ENCODE results near the gene AGBL1.

The AGBL1 gene

DNA sequence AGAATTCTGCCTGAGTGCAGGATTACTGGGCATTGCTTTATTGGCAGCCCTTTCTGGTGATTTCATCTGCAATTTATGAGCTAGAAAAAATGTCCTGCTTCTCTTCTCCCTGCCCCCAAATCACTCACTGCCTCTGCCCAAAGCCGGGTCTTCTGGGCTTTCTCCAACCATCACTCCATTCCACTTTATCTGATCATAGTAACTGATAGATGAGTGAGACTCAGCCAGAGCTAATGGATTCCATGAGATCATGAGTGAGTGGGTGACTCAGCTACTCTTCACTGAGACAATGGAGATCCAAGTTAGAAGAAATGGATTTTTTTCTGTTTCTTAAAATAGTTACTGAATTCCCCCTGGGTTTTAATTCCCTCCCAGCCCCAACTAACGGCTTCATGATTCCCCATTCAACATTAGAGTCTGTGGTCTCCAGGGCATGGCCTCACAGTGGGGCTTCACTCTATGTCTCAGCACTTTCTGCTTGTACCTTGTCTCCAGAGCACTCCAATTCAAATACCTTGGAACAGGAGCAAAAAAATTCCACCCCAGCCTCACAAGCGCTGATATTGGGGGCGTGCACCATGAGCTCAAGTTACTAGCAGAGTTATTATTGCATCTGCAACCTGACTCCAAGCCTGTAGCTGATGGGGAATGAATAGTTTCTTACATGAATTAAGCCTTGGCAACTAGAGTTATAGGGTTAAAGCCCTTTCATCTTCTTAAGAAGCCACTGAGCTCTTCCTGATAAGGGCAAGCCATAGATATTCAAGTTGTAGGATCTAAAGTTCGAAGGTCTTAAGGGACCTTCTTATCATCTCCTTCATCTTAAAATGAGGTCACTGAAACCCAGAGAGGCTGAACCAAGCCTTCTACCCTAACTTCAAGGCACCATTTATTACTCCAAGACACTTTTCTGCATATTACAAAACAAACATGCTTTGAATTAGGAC lies 85.9 kb downstream of the AGBL1 start:
- FAIRE-seq, result no peak

DNA sequence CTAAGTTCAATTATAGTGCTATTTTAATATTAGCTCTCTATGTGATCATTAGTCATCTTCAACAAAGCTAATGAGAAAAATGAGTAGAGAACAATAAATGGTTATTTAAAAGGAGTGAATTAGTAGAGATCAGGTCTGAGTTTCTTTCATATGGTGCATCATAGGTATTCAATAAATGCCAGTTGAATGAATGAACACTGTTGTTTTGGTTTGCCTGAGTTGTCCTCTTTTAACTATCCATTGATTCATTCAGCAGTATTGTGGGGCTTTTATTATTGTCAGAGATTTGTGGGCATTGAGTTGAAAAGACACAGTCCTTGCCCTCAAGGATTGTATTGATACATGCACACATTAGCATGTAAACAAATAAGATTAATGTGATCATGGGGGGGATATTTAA lies 88.2 kb downstream of the AGBL1 start:
- no peak for FAIRE-seq

DNA sequence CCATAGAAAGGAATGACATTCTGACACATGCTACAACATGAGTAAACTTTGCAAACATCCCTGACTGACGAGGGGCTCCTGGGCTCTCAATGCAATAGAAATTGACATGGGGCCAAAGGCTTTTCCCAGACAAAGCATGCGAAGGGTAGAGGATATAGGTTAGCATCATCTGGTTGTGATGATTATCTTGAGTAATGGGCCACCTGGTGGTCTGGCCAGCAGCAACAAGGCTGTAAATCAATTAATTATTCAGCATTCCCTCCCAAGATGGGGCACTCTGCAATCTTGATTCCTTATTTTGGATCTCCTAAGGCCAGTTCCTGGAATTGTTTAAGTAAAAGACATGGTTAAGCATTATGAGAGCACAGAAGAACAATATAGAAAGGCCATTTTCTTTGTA lies 99.2 kb downstream of the AGBL1 start:
- FAIRE-seq, result no peak

DNA sequence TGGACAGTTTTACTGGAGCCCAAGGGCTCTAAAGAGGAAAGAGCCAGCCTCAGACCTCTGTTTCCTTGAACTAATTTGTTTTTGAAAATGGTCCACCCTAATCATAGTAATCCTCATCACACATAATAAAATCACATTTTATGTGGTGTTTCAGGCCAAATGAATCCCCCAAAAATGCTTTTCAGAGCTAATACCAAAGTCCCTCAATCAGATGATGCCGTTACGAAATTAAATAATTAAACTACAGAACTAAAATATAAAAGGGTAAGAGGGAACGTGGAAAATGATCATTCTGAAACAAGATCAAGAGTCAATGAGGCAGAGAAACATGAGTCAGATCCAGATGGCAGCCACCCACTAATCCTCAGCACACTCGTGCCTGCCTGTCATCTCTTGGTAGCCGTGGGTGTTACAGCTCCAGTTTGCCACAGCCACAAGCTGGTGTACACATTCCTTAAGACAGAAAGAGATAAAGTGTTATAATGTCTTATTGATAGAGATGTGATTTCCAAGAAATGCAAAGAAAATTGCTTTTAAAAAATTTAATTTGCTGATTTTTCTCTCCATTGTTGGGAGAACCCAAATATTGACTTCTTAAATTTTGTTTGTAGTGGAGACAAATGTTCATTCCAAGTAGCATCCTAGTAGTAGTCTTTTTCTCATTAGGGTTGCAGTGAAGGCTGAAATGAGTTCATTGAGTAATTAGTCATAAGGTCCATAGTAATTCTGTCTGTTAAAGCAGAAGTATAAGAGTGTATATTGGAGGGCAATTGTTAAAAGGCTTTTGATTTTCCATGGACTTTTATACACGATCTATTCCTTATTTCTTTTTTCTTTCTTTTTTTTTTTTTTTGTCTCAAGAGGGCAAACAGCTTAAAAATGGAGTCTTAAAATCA lies 104.2 kb downstream of the AGBL1 start:
- no peak for FAIRE-seq

DNA sequence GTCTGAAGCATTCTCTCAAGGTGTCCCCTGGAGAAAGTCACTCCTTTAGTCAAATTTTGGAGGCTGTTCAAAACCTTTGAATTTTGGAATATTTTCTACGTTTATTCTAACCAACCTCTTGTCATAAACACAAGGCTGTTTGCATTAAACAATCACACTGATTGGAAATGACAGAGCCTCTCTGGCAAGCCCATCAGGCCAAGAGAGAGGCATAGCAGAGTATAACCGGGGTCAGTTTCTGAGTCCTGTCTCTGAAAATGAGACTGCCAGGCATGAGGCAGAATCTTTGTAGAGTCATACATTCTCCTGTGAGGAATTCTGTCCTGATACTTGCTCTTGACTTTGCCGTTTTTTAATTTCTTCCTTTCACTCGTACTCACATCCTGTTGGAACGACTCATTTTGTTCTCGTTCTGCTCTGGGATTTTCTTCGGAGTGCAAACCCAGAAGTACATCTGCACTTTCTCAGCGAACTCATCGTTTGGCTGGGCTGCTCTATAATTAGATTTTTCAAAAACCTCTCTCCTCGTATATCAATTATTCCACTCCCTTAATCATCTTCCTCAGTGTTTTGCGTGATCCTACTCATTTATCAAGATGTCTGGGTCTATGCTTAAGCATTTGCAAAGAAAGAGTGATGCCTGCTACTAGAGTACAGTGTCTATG lies 114.2 kb downstream of the AGBL1 start:
- FAIRE-seq, result no peak

DNA sequence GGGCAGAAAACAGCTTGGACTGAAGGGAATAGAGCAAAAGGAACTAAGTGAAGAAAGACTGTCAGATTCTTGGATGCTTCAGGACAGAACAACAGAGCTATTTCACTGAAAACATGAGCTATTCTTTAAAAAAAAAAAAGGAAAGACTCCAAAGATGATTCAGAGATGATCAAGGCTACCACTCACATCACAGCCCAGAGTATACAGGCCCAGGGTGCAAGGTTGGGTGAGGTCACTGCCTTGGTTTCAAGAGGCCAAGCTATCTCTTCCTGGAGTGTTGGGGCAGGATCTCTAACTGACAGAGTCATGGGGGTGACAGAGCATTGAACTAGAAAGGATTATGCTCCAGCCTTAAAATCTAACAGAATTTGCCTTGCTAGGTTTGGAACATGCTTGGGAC lies 118.1 kb downstream of the AGBL1 start:
- FAIRE-seq, result no peak

DNA sequence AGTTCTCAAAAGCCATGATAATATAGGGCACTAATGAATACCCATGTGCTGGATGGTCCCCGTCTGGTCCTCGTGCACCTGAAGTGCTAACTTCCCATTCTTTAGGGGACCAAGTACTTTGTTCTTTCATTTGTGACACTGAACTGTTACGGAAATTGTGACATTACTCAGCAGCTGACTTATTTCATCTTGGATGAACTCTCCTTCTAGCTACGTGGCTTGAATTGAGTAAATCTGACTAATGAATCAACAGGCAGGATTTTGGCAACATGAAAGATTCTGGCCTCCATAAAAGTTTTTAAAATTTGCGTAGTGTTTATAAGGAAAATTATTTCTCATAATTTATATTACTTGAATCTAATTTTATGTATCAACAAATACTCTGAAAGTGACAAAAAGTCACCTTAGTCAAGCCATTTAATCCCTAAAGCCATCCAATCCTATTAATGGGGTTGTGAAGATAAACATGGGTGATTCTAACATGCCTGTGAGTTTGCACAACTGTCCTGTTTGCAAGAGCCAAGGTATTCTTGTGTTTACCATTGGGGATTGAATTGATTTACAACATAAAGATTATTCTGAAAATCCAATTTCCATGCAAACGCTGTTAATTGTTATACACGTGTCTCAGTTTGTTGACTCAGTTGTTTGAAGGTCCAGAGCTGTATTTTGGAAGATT lies 119.9 kb downstream of the AGBL1 start:
- FAIRE-seq, result no peak

DNA sequence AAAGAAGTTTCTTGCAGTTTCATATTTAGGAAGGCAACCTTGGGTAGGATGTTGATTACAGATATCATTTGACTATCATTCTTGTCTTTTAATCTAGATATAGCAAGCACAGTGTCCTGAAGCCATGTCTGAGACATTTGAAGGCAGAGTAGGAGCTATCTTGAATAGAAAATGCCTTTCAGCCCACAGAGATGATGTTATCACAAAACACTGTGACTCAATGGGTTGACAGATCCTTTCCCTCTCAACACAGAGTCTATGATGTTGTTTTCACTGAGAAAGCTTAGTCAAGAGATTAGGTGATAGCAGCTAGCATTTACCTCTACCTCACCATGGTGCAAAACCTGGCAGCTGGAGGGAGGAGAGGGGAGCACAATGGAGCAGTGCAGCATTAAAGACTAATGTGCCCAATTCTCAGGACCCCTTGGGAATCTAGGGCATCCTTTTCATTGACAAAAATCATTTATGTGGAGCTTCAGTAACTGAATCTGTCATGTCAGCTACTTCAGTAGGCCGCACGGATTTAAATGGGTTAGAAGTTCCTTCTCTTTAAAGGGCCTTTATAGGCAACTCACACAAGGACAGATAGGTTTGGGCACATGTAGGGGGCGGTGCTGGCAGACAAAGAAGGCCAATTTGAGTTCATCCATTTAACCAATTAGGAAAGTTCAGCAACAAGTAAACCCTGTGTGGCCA lies 121.8 kb downstream of the AGBL1 start:
- no peak for FAIRE-seq

DNA sequence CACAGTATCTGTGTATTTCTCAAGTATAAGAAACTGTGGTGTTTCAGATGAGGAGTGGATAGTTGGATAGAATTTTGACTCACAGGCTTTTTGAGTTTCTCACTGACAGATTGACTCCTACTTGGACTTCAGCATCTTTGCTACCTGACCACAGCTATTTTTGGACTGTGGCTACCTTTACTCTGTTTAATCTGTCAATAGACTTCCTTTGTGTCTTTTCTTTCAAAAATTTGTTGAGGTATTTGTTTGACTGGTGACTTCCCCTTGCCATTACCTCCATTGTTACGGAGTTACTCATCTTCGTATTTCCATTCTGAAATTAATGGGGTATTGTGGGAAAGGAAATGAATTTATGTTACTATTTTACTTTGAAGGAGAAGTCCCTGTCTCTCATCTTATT lies 123.8 kb downstream of the AGBL1 start:
- no peak for FAIRE-seq

DNA sequence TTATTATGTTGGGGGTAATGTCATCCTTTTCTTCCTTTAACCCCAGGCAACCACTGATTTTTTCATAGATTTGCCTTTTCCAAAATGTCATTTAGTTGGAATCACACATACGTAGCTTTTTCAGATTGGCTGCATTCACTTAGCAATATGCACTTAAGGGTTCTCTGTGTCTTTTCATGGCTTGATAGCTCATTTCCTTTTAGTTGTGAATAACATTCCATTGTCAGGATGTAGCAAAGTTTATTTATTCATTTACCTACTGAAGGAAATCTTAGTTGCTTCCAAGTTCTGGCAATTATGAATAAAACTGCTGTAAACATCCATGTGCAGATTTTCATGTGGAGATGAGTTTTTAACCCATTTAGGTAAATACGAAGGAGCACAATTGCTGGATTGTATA lies 125.4 kb downstream of the AGBL1 start:
- FAIRE-seq, result no peak

DNA sequence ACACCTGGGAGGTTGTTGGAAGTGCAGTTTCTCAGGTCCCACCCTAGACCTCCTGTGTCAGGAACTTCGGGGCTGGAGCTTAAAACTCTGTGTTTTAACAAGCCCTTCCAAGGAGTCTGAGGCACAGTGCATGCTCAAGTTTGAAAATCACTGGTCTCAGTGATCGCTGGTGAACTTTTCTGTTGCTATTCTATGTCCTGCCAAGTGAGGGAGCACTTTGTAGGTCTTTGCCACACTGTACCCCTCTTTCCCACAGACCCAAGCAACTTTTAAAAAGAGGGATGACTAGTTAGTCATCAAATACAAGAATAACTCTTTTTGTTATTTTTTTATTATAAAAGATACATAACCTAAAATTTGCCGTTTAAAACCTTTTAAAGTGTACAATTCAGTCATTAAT lies 133.7 kb downstream of the AGBL1 start:
- no peak for FAIRE-seq

DNA sequence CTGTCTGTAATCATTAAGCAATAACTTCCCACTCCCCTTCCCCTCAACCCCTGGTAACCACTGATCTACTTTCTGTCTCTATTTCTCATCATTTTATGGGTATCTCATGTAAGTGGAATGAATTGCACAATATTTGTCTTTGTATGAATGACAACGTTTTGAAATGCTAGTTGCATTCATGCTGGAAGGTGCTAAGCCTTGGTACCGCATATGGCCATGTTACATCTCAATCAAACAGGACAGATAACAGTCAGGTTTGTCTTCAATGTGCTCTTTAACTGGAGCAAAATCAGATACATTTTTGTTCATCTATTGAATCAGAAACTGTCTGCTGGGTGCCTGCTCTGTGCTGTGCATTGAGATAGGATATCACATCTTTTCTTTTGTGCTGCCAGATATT lies 134.2 kb downstream of the AGBL1 start:
- FAIRE-seq, result no peak

DNA sequence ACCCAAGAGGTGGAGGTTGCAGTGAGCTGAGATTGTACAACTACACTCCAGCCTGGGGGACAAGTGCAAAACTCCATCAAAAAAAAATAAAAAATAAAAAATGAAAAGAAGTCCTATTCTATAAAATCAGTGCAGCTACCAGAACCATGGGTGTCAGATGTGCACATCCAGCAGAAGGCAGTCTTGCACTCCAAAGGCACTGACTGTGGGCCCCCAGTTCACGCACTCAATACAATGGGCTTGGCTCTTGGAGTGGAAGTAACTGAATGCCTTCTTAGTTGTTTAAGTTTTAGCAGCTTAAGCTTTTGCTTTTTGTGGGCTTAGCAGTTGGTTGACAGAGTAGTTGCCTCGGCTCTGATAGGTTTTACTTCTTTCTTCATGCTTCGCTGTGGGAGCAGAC lies 141.4 kb downstream of the AGBL1 start:
- no peak for FAIRE-seq

DNA sequence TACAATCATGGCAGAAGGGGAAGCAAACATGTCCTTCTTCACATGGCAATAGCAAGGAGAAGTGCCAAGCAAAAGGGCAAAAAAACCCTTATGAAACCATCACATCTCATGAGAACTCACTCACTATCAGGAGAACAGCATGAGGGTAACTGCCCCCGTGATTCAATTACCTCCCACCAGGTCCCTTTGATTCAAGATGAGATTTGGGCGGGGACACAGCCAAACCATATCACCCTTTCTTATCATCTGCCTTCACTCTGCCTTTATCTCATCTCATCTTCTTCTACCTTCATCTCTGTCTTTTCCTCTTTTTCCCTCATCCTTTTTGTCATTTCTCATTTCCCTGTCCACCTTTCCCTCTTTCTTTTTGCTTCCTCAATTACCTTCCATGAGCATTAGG lies 149.6 kb downstream of the AGBL1 start:
- no peak for FAIRE-seq

DNA sequence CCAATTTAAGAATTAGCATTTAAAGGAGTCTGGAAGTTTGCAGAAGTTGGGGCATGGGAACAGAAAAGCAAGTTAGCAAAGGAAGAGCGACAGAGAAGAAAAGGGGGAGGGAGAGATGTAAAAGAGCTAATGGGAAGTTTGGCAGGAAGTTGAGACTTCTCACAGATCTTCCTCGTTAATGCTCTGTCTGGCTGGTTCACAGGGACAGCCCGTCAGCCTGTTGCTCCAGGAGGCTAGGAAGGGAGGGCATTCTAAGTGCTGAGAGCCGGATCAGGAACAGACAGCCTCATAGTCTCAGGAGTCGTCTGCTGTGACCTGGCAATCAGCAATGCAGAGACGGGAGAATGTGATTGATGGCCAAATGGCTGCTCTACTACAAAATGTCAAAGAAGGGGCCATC lies 150.3 kb downstream of the AGBL1 start:
- no peak for FAIRE-seq

DNA sequence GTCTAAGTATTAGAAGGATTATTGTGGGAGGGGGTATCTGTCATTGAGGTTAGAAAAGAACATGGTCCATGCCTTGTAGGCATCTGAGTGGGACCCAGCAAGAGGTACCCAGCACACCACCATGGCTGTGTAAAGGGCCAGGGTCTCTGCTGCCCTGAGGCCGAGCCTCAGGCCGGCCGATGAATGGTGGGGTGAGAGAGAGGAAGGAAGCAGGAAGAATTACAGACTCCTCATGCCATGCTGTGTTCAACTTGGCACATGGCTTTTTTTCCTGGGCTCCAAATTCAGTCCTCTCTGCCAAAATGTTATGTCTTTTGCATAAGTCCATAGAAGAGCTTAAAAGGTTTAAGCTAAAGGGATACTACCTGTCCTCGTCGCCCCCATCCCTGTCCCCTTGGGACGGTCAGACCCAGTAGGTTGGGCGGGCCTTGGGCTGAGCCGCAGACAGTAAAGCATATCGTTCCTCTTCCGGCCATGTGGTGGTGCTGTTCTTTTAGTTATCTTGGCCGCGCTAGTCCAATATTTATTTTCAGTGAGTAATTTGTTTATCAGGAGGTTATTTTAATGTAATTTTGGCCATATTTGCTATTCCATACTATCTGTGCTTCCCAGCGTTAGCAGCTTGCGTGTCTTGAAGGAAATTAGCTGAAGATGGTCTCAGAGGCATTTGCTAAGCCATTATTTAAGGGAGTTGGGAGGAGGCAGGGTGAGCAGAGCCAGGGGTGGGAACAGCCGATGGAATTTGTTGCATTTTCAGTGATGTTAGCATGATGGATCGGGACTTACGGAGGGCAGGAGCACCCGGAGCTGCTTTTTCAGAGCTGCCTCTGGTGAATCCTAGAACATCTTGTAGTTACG lies 152.4 kb downstream of the AGBL1 start:
- no peak for FAIRE-seq

DNA sequence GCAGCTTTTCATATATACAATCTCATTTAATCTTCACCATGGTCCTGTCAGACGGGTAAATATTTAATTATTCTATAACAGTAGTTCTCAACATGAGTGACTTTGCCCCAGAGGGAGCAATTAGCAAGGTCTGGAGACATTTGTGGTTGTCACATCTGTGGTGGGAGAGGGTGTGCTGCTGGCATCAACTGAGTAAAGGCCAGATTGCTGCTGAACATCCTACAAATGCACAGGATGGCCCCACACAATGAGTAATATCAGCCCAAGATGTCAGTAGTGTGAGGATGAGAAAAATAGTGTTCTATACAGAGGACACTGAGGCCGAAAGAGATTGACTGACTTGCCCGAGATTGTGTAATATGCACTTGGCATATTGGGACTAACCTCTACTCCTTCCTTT lies 156.0 kb downstream of the AGBL1 start:
- FAIRE-seq, result no peak

DNA sequence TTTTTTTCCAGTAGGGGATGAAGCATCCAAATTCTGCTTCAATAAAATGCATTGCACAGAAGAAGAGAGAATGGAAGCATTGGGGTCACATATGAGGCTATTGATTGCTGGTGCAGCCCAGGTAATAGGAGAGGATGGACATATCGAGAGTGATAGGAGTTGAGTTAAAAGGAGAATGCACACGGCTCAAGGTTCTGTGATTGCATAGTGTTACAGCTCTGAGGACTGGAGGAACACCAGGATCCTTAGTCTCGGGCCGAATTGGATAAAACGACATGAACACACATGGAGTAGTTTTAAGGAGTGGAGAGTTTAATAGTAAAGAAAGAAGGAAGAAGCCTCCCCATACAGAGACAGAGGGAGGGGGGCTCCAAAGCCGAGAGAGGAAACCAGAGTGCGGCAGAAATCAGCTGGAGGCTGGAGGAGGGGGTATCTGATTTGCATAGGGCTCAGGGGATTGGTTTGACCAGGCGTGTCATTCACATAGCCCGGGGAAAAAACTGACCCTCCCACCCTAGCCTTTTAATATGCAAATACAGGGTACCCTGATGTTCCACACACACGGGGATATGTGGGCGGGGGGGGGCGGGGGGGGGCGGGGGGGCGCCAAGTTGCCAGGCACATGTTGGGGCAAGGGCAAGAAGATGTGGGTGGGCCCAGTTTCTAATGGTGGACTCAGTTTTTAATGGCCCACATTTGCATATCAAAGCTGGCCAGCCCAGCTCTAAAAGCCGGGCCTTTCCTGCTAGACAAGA lies 156.9 kb downstream of the AGBL1 start:
- FAIRE-seq, result no peak

DNA sequence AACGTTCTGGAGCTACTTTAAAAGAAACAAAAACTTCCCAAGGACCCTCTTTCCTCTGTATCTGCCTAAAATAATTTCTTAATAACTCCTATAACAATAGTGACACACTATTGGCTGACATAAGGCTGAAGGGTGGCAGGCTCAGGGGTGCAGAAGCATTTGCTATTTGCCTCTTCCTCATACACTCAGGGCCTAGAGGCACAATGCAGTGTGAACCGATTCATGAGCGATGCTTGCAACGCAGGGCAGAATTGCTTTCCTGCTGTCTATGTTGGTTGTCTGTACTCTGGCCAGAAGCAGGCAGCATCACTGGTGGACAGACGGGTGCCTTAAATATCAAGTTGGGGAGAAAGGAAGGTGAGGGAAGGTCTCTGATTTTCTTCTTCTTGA lies 157.4 kb downstream of the AGBL1 start:
- FAIRE-seq, result no peak

DNA sequence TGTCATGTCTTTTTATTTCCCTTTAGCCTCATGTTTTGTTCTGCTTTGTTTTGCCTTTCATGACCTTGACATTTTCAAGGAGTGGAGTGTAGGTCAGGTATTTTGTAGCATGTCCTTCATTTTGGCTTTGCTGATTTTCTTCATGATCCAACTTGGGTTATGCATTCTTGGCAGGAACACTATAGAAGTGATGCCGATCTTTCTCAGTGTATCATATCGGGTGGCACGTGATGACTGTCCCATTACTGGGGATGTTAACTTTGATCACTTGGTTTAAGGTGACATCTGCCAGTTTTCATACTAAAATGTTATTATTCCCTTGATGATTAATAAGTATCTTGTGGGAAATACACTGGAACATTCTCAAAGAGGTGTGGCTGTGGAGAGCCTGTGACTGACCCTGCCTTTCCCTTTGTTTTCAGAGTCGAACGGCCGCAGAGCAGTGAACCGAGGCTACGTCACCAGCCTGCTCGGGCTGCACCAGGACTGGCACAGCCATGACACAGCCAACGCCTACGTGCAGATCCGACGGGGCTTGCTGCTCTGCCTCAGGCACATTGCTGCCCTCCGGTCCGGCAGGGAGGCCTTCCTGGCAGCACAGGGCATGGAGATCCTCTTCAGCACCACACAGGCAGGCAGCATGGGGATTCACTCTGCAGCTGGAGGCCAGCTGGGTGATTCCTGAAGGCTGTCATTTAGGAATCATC lies 167.7 kb downstream of the AGBL1 start:
- FAIRE-seq, result no peak
